GM10266 (cell line): ENCODE data around the gene NMRAL1.

Experiments
- DNase-seq: peaks from one replicate; pipeline ENCODE4 v3.0.0; 2012; ENCODE audit errors: extremely low spot score
- TF ChIP-seq, protein P1 (sequence below): IDR thresholded peaks from 2 replicates; pipeline ENCODE4 v1.5.1; 2012; ENCODE audit warnings: mild to moderate bottlenecking, low read depth; ENCODE audit not compliant: control insufficient read depth, insufficient read depth; ENCODE audit errors: missing control alignments

Gene NMRAL1

DNA sequence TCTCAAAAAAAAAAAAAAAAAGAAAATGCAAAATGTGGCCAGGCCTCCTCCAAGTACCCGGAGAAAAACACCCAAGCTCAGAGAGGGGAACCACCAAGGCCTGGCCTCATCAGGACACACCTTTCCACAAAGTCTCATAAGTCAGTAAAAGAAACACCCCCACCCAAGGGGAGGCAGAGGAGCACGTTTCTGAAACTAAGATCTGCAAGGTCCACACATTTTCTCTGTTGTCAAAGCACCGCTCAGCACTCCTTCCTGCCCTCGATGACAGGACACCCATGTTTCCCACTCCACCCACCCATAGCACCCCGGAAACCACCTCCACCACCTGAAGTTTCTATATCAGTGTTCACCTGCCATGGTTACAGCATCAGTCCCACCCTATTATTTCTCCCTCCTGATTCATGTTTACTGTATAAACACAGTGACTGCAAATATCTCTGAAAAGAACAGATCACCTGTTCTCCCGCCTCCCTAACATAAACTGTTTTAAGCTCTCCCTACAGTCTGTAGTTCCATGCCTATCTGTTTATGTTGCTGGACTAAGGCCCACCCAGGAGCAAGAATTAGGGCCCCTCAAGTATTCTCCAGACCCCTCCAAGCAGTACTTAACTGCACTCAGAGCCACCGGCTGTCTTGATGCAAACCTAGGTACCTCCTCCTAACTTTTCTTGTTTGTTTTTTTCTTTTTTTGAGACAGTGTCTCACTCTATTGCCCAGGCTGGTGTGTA lies 60.1 kb downstream of the NMRAL1 start:
- peak; percentile 93 for DNase-seq

DNA sequence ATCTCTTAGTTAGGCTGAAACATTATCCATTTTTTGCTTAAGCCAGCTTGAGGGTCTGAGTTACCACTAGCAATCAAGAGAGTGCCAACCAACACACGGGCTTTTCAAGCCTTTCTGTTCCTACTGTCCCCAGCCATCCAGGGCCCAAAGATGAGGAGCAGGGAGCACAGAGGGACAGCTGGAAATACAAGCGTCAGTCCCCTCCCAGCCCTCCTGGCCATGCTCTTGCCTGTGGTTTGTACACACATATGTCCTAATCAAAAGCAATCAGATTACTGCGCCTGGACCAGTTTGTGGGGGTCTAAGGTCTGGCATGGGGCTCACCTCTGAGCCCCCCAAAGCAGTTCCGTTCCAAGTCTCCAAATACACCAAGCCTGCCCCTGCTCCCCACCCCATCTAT lies 61.6 kb downstream of the NMRAL1 start:
- TF ChIP-seq, protein P1, sequence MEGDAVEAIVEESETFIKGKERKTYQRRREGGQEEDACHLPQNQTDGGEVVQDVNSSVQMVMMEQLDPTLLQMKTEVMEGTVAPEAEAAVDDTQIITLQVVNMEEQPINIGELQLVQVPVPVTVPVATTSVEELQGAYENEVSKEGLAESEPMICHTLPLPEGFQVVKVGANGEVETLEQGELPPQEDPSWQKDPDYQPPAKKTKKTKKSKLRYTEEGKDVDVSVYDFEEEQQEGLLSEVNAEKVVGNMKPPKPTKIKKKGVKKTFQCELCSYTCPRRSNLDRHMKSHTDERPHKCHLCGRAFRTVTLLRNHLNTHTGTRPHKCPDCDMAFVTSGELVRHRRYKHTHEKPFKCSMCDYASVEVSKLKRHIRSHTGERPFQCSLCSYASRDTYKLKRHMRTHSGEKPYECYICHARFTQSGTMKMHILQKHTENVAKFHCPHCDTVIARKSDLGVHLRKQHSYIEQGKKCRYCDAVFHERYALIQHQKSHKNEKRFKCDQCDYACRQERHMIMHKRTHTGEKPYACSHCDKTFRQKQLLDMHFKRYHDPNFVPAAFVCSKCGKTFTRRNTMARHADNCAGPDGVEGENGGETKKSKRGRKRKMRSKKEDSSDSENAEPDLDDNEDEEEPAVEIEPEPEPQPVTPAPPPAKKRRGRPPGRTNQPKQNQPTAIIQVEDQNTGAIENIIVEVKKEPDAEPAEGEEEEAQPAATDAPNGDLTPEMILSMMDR = no peak
- DNase-seq = no peak

More for the DNA sequence above, 60.1 kb downstream of the NMRAL1 start:
- TF ChIP-seq, protein P1 = no peak

DNA sequence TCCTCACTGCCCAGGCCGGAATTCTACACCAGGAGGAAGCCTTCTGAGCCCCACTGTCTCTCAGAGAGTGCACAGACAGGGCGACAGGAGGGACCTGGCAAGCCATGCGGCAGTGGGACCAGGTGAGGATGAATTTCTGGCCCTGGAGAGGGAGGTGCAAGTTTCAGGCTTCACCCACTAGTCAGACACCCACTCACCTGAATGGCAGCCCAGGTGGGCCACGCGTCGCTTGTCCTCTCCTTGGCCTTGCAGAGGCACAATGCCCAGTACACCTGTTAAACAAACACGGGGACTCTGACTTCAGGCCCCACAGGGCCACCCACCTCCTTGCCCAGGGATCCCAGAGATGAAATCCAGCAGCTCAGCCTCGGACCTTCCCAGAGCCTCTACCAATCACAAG lies 62.3 kb downstream of the NMRAL1 start:
- TF ChIP-seq, protein P1 = no peak
- DNase-seq = no peak
